ENCODE data around the gene SLC24A5.

SLC24A5 gene

DNA sequence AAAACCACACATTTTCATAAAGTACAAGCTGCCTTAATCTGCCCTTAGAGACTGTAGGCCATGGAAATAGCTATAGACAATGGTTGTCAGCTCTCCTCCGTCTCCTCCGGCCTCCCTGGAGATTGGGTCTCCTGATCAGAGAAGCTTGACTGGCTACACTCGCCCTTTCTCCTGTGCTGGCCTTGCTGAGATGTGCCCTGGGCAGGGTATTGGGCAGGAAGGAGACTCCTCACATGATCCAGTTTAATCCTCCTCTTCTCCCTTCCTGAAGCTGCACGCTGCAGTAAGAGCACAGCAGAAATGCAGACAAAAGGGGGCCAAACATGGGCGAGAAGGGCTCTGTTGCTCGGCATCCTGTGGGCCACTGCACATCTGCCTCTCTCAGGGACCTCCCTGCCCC is at the start of gene SLC24A5:
SLC24A5 (plus strand) TSS at position 246 of the 400 bp plus-strand sequence; CDS start at position 301, 55 bp downstream.
- Histone ChIP-seq H3K4me2 (ENCODE audit: low read depth, low read length, poor library complexity, severe bottlenecking) (no peak within 1 kb of the TSS), H3K4me1 (ENCODE audit: insufficient read depth, low read length, poor library complexity, severe bottlenecking) (no peaks in the 10 kb centered on the region), H3K27me3 (ENCODE audit: insufficient read depth, low read length, poor library complexity, severe bottlenecking) (no peaks in the 10 kb centered on the region), H4K20me1 (ENCODE audit: insufficient read depth, low read length, poor library complexity, severe bottlenecking) (no peaks in the 10 kb centered on the region), H3K4me3 (ENCODE audit: low read length, poor library complexity, severe bottlenecking) (no peak within 1 kb of the TSS), H3K9me3 (ENCODE audit: insufficient read depth, low read depth, low read length) (no peaks in the 10 kb centered on the region), H3K36me3 (ENCODE audit: insufficient read depth, low read length) (no peaks in the 10 kb centered on the region), H3F3A (ENCODE audit: low read depth) (no peaks in the 10 kb centered on the region), H3K9me2 (replicated peaks; ENCODE audit: low read depth, low read length) (no peaks in the 10 kb centered on the region), H3K9ac (ENCODE audit: low read depth, low read length, poor library complexity, severe bottlenecking) (no peak within 1 kb of the TSS), H2AFZ (ENCODE audit: low read length) (no peak within 1 kb of the TSS), H3K79me2 (ENCODE audit: insufficient read depth, low read length) (no peaks in the 10 kb centered on the region)
- TF ChIP-seq, protein P1, sequence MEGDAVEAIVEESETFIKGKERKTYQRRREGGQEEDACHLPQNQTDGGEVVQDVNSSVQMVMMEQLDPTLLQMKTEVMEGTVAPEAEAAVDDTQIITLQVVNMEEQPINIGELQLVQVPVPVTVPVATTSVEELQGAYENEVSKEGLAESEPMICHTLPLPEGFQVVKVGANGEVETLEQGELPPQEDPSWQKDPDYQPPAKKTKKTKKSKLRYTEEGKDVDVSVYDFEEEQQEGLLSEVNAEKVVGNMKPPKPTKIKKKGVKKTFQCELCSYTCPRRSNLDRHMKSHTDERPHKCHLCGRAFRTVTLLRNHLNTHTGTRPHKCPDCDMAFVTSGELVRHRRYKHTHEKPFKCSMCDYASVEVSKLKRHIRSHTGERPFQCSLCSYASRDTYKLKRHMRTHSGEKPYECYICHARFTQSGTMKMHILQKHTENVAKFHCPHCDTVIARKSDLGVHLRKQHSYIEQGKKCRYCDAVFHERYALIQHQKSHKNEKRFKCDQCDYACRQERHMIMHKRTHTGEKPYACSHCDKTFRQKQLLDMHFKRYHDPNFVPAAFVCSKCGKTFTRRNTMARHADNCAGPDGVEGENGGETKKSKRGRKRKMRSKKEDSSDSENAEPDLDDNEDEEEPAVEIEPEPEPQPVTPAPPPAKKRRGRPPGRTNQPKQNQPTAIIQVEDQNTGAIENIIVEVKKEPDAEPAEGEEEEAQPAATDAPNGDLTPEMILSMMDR (conservative IDR thresholded peaks at IDR 0.05; ENCODE audit: low read length) = no peak
- no peak for TF ChIP-seq EZH2phosphoT487 (IDR thresholded peaks at IDR 0.05; ENCODE audit: borderline replicate concordance)

GRCh38 chr15:48072941-48073340 is 47.8 kb upstream of the SLC24A5 start:
- Histone ChIP-seq H4K20me1 (ENCODE audit: insufficient read depth, low read length, poor library complexity, severe bottlenecking) (no peaks in the 10 kb centered on the region), H3K27me3 (ENCODE audit: insufficient read depth, low read length, poor library complexity, severe bottlenecking) (no peaks in the 10 kb centered on the region), H3F3A (ENCODE audit: low read depth) (no peaks in the 10 kb centered on the region), H3K4me3 (ENCODE audit: low read length, poor library complexity, severe bottlenecking) (no peak overlapping the region), H2AFZ (ENCODE audit: low read length) (no peak overlapping the region), H3K4me2 (ENCODE audit: low read depth, low read length, poor library complexity, severe bottlenecking) (no peak overlapping the region), H3K36me3 (ENCODE audit: insufficient read depth, low read length) (no peaks in the 10 kb centered on the region), H3K79me2 (ENCODE audit: insufficient read depth, low read length) (no peaks in the 10 kb centered on the region), H3K4me1 (ENCODE audit: insufficient read depth, low read length, poor library complexity, severe bottlenecking) (no peaks in the 10 kb centered on the region), H3K9me2 (replicated peaks; ENCODE audit: low read depth, low read length) (no peaks in the 10 kb centered on the region), H3K9me3 (ENCODE audit: insufficient read depth, low read depth, low read length) (peaks cover 3% of the 10 kb centered on the region; the same call in 1 of the 2 replicates), H3K9ac (ENCODE audit: low read depth, low read length, poor library complexity, severe bottlenecking) (no peak overlapping the region)
- TF ChIP-seq, protein P1 (conservative IDR thresholded peaks at IDR 0.05; ENCODE audit: low read length) = no peak
- TF ChIP-seq EZH2phosphoT487 (IDR thresholded peaks at IDR 0.05; ENCODE audit: borderline replicate concordance) = no peak

DNA sequence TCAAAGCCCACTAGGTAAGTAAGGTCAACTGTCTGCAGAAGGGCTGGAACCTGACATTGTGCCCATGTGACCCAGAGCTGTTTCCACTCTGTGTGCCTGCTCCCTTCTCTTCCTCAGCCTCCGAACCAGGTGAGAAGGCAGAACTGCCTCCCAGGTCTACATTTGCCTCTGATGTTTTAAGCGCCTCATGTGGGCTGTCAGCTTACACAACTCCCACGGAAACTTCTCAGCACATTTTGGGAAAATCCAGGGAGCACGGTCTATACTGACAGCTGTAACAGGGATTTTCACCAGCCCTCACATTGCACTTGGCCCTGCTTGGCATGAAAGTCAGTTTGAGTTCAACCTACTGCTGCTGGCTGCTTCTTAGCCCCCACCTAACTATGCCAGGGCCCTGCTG is 46.9 kb upstream of the SLC24A5 start:
- H2AFZ ChIP-seq (ENCODE audit: low read length) = no peak overlapping the region
- H3K36me3 ChIP-seq (ENCODE audit: insufficient read depth, low read length) = no peaks in the 10 kb centered on the region
- no peaks in the 10 kb centered on the region for H3K4me1 ChIP-seq (ENCODE audit: insufficient read depth, low read length, poor library complexity, severe bottlenecking)
- no peak overlapping the region for H3K4me2 ChIP-seq (ENCODE audit: low read depth, low read length, poor library complexity, severe bottlenecking)
- no peaks in the 10 kb centered on the region for H3K9me2 ChIP-seq (replicated peaks; ENCODE audit: low read depth, low read length)
- no peaks in the 10 kb centered on the region for H4K20me1 ChIP-seq (ENCODE audit: insufficient read depth, low read length, poor library complexity, severe bottlenecking)
- H3K4me3 ChIP-seq (ENCODE audit: low read length, poor library complexity, severe bottlenecking) = no peak overlapping the region
- H3K79me2 ChIP-seq (ENCODE audit: insufficient read depth, low read length) = no peaks in the 10 kb centered on the region
- TF ChIP-seq EZH2phosphoT487 (IDR thresholded peaks at IDR 0.05; ENCODE audit: borderline replicate concordance) = no peak
- TF ChIP-seq, protein P1 (conservative IDR thresholded peaks at IDR 0.05; ENCODE audit: low read length) = no peak
- no peaks in the 10 kb centered on the region for H3K27me3 ChIP-seq (ENCODE audit: insufficient read depth, low read length, poor library complexity, severe bottlenecking)
- H3K9me3 ChIP-seq (ENCODE audit: insufficient read depth, low read depth, low read length) = peaks cover 3% of the 10 kb centered on the region; the same call in 1 of the 2 replicates
- no peak overlapping the region for H3K9ac ChIP-seq (ENCODE audit: low read depth, low read length, poor library complexity, severe bottlenecking)
- no peaks in the 10 kb centered on the region for H3F3A ChIP-seq (ENCODE audit: low read depth)

Measured in Loucy (cell line).